ENCODE measurements around the gene NAALAD2.

Gene NAALAD2

DNA sequence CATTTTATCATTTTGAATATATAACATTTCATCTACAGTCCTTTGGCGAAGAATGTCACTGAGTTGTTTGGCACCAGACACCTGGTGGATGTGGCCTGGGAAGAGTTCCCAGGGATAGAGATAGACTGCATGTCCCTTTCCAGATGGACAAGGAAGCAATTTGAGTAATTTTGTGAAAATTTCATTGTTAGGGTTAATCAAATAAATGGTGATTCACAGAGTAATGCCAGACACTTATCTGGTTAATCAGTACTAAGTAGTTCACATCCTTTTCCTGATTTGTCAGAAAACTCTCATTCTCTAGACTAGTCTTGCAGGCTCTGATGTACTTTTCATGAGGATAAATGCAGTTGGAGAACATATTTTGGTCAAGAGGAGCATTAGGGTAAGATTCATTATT is 41.6 kb downstream of the NAALAD2 start:
- no peak overlapping the region for H3K4me3 ChIP-seq (ENCODE audit: low read depth, low read length)
- TF ChIP-seq, protein P1, sequence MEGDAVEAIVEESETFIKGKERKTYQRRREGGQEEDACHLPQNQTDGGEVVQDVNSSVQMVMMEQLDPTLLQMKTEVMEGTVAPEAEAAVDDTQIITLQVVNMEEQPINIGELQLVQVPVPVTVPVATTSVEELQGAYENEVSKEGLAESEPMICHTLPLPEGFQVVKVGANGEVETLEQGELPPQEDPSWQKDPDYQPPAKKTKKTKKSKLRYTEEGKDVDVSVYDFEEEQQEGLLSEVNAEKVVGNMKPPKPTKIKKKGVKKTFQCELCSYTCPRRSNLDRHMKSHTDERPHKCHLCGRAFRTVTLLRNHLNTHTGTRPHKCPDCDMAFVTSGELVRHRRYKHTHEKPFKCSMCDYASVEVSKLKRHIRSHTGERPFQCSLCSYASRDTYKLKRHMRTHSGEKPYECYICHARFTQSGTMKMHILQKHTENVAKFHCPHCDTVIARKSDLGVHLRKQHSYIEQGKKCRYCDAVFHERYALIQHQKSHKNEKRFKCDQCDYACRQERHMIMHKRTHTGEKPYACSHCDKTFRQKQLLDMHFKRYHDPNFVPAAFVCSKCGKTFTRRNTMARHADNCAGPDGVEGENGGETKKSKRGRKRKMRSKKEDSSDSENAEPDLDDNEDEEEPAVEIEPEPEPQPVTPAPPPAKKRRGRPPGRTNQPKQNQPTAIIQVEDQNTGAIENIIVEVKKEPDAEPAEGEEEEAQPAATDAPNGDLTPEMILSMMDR (IDR thresholded peaks at IDR 0.05; ENCODE audit: low read depth, low read length): no peak

DNA sequence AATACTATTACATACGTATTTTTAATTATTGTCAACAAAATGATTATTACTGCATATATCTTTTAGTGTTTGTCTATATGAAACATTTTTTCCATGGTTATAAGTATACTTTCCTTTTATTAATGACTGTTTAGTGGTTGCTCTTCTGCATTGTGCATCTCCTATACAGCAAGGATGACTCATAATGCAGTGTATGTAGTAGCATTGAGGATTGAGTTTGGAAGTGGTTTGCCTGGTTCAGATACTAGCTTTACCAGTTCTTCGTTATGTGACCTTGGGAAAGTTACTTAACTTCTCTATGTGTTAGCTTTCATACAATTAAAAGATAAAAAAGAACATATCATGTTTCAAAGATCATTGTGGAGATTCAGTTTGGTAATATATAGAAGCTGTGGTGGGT is 44.3 kb downstream of the NAALAD2 start:
- TF ChIP-seq, protein P1 (IDR thresholded peaks at IDR 0.05; ENCODE audit: low read depth, low read length): no peak
- no peak overlapping the region for H3K4me3 ChIP-seq (ENCODE audit: low read depth, low read length)

DNA sequence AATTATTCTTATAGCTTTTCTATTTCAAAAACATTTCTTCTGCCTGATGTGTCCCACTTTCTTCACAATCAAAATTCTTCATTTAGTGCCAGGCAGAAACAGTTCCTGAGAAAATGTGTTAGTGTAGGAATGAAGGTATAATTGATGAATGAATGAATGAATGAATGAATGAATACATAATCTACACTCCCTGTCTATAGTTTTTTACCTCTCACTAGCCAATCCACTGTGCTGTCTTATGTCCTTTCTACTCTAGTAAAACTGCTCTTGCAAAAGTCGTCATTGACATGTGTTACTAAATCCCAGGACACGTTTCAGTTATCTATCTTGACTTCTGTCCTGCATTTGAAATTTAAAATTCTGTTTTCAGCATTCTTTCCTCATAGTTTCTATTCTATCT is 45.5 kb downstream of the NAALAD2 start:
- no peak overlapping the region for H3K4me3 ChIP-seq (ENCODE audit: low read depth, low read length)
- TF ChIP-seq, protein P1 (IDR thresholded peaks at IDR 0.05; ENCODE audit: low read depth, low read length): no peak

DNA sequence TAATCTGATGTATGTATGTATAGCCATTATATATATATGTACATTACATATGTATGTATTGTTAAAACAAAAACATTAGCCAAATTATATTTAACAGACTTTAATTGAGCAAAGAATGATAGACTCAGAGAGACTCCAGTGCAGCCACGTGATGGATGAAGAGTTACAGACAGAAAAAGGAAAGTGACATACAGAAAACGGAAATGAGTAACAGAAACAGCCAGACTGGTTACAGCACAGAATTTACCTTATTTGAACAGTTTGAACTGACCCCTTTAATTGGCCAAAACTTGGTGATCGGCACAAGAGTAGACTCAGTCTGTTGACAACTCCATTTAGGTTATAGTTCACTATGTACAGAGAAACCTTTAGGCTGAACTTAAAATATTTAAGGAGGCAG is 53.4 kb downstream of the NAALAD2 start:
- TF ChIP-seq, protein P1 (IDR thresholded peaks at IDR 0.05; ENCODE audit: low read depth, low read length): no peak

DNA sequence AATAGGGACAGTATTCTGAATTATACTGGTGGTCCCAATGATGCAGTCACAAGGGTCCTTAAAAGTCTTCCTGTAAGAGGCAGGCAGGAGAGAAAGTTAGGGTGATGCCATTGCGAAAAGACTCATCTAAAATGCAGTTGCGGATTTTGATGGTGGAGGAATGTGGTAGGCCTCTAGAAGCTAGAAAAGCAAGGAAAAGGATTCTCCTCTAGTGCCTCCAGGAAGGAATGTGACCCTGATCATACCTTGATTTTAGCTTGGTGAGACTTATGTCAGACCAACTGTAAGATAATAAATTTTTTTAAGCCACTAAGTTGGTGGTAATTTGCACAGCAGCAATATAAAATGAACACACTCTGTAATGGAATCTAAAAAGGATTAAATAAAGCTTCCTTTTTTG is 54.5 kb downstream of the NAALAD2 start:
- TF ChIP-seq, protein P1 (IDR thresholded peaks at IDR 0.05; ENCODE audit: low read depth, low read length): no peak
- no peak overlapping the region for H3K4me3 ChIP-seq (ENCODE audit: low read depth, low read length)

More for the DNA sequence above, 53.4 kb downstream of the NAALAD2 start:
- no peak overlapping the region for H3K4me3 ChIP-seq (ENCODE audit: low read depth, low read length)

DNA sequence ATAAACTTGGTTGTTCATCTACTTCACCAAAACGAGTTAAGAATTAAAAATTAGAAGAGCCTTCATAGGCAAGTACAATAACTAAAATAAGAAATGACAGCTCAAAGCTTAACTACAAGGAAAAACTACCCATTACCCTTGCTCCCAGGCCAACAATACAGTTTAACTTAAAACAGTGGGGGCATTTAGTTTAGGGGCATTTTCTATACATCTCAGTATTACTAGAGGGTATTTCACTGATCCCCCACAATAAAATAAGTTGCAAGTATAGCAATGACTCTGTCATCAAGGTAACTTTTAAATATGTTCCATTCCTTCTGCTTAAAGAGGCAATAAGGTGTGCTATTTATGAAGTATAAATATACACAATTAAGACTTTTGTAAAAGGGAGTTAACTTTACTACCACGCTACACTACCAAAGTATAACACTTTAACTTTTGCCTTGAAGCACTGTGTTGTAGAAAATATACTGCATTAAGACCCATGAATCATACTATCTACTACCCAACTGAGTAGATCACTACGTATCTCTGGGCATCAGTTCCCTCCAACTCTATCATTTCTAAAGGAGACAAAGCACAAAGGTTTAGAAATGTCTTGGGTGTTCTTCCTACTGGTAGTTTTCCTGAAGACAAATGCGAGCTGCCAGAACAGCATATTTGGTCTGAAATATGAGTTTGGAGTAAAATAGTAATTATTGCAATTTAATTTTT is 58.6 kb downstream of the NAALAD2 start:
- no peak overlapping the region for H3K4me3 ChIP-seq (ENCODE audit: low read depth, low read length)
- TF ChIP-seq, protein P1 (IDR thresholded peaks at IDR 0.05; ENCODE audit: low read depth, low read length): no peak

DNA sequence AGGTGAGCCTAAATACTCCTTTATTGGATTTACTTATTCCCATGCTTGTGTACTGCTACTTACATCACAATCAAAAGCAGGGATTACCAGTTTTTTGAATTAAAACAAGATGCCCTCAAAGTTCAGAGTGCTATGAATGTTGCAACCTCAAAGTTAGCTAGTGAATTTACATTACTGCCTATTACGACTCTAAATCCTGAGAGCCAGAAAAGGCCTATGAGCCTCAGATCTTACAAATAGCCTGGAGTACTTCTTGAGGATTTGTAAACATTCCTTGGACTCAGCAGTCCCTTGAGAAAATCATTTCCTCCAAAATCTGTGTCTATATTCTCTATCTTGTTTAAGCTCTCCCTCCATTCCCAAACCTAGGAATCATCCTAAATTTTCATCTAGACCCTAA is 62.9 kb downstream of the NAALAD2 start:
- H3K4me3 ChIP-seq (ENCODE audit: low read depth, low read length): no peak overlapping the region
- TF ChIP-seq, protein P1 (IDR thresholded peaks at IDR 0.05; ENCODE audit: low read depth, low read length): no peak
